GM12878 (cell line): Measurements from ENCODE around the gene ZNF653. TPM values are rescaled to one million over a fixed set of nuclear protein-coding genes. Genes with fewer than 3 reads are reported as not detected.

Experiments used
- DPF2 ChIP-seq: fragments of 450-650 bp; IDR thresholded peaks from 2 replicates; pipeline ENCODE4 v1.6.1; 2017; ENCODE audit warnings: mild to moderate bottlenecking
- FOXM1 ChIP-seq: IDR thresholded peaks from 2 replicates; pipeline ENCODE4 v1.6.1; 2012; ENCODE audit warnings: low read depth, mild to moderate bottlenecking, inconsistent platforms, low read length, moderate library complexity
- GATAD2B ChIP-seq: fragments of 450-650 bp; conservative IDR thresholded peaks from 2 replicates; pipeline ENCODE4 v1.6.1; 2017; ENCODE audit warnings: low read depth, mild to moderate bottlenecking, moderate library complexity
- IKZF2 ChIP-seq, 2 experiments: fragments of 450-650 bp; IDR thresholded peaks; 2 replicates each; pipeline ENCODE4 v1.6.1; 2017; ENCODE audit warnings: mild to moderate bottlenecking in 2 of 2, moderate library complexity in 2 of 2
- LARP7 ChIP-seq: fragments of 450-650 bp; IDR thresholded peaks from 2 replicates; pipeline ENCODE4 v1.6.1; 2017; ENCODE audit warnings: mild to moderate bottlenecking
- MXI1 ChIP-seq: fragments of 150-350 bp; IDR thresholded peaks from 2 replicates; pipeline ENCODE4 v1.6.1; 2011; ENCODE audit warnings: low read depth, mild to moderate bottlenecking, inconsistent platforms, low read length, improper control_type of control experiment
- MYB ChIP-seq: fragments of 150-350 bp; IDR thresholded peaks from 2 replicates; pipeline ENCODE4 v1.6.1; 2014; ENCODE audit warnings: mild to moderate bottlenecking, low read depth, low read length, borderline replicate concordance
- NBN ChIP-seq: fragments of 450-650 bp; IDR thresholded peaks from 2 replicates; pipeline ENCODE4 v1.6.1; 2016
- NFXL1 ChIP-seq: fragments of 450-650 bp; IDR thresholded peaks from 2 replicates; pipeline ENCODE4 v1.6.1; 2017; ENCODE audit warnings: antibody characterized with exemption, mild to moderate bottlenecking, borderline replicate concordance
- PML ChIP-seq: IDR thresholded peaks from 2 replicates; pipeline ENCODE4 v1.6.1; 2012; ENCODE audit warnings: low read length, inconsistent platforms
- RAD51 ChIP-seq: fragments of 450-650 bp; IDR thresholded peaks from 2 replicates; pipeline ENCODE4 v1.6.1; 2016; ENCODE audit warnings: moderate library complexity, mild to moderate bottlenecking, inconsistent platforms
- RCOR1 ChIP-seq: conservative IDR thresholded peaks from 2 replicates; pipeline ENCODE4 v1.6.1; 2012; ENCODE audit warnings: low read depth, low read length, improper control_type of control experiment
- RELA ChIP-seq: fragments of 450-650 bp; IDR thresholded peaks from 2 replicates; pipeline ENCODE4 v1.8.0; 2014; ENCODE audit warnings: borderline replicate concordance; ENCODE audit not compliant: partially characterized antibody
- SMAD5 ChIP-seq: IDR thresholded peaks from 2 replicates; pipeline ENCODE4 v1.6.1; 2016; ENCODE audit warnings: antibody characterized with exemption, low read depth
- SP1 ChIP-seq: IDR thresholded peaks from one replicate; pipeline ENCODE4 v1.6.1; 2011; ENCODE audit warnings: low read depth, low read length
- STAT3 ChIP-seq: IDR thresholded peaks from 2 replicates; pipeline ENCODE4 v1.6.1; 2011; ENCODE audit warnings: low read depth, low read length, improper control_type of control experiment
- YY1 ChIP-seq: IDR thresholded peaks from 2 replicates; pipeline ENCODE4 v1.6.1; 2011; ENCODE audit warnings: low read depth, mild to moderate bottlenecking, low read length
- ZNF217 ChIP-seq: fragments of 450-650 bp; IDR thresholded peaks from 2 replicates; pipeline ENCODE4 v1.6.1; 2017; ENCODE audit warnings: antibody characterized with exemption, mild to moderate bottlenecking
- ZNF384 ChIP-seq: IDR thresholded peaks from 2 replicates; pipeline ENCODE4 v1.6.1; 2012; ENCODE audit warnings: low read depth, mild to moderate bottlenecking, low read length, improper control_type of control experiment, borderline replicate concordance
- polyA plus RNA-seq, 11 experiments: library from polyadenylated mRNA; depleted of rRNA in 4 of 11; unstranded in 6 of 11; stranded (reverse) in 5 of 11; fragments of >200 nt; fragmentation: Nextera tagmentation in 4 of 11; fragmentation: Illumina TruSeq in 1 of 11; extraction: Ambion mirVana in 4 of 11; extraction: Trizol in 1 of 11; gene quantifications; 1 replicate in 1 of 11; 2 replicates in 10 of 11; pipeline versions ENCODE4 v1.2.1 to v1.2.3, GENCODE V29; 2011 to 2016; ENCODE audit warnings: inconsistent platforms in 2 of 11, missing spikeins in 2 of 11, low read depth in 1 of 11
- total RNA-seq, 4 experiments: library from RNA; depleted of rRNA in 3 of 4; stranded (reverse); fragments of >200 nt in 3 of 4; fragmentation: Illumina TruSeq in 1 of 4; extraction: Trizol in 1 of 4; gene quantifications; 2 replicates each; pipeline versions ENCODE4 v1.2.1 to v1.2.3, GENCODE V29; 2013 to 2021
- TF ChIP-seq, protein P1 (sequence below): fragments of 450-650 bp; IDR thresholded peaks from 2 replicates; pipeline ENCODE4 v1.6.1; 2018; ENCODE audit warnings: borderline replicate concordance, mild to moderate bottlenecking; ENCODE audit not compliant: partially characterized antibody
- TF ChIP-seq, protein P2 (sequence below), 3 experiments: IDR thresholded peaks in 2 of 3; conservative IDR thresholded peaks in 1 of 3; 2 replicates each; pipeline ENCODE4 v1.5.1; 2011; ENCODE audit warnings: low read depth in 3 of 3, low read length in 3 of 3, mild to moderate bottlenecking in 3 of 3, control low read depth in 2 of 3, moderate library complexity in 2 of 3, inconsistent platforms in 1 of 3, mixed read lengths in 1 of 3; ENCODE audit not compliant: control insufficient read depth in 2 of 3, insufficient read depth in 1 of 3; ENCODE audit errors: extremely low read depth in 1 of 3
- TF ChIP-seq, protein P3 (sequence below): fragments of 450-650 bp; IDR thresholded peaks from 2 replicates; pipeline ENCODE4 v1.6.1; 2017; ENCODE audit warnings: antibody characterized with exemption, mild to moderate bottlenecking, moderate library complexity
- TF ChIP-seq, protein P4 (sequence below): fragments of 150-350 bp; IDR thresholded peaks from 2 replicates; pipeline ENCODE4 v1.6.1; 2014; ENCODE audit warnings: mild to moderate bottlenecking, low read depth, low read length

The ZNF653 gene
- total and polyA plus RNA-seq, 10 of the 15 experiments (the other 5 are each of a cell fraction or from before 2014, with no cell fraction given), result 2.2 to 13.2 (median 6.7) TPM; not detected in 2

DNA sequence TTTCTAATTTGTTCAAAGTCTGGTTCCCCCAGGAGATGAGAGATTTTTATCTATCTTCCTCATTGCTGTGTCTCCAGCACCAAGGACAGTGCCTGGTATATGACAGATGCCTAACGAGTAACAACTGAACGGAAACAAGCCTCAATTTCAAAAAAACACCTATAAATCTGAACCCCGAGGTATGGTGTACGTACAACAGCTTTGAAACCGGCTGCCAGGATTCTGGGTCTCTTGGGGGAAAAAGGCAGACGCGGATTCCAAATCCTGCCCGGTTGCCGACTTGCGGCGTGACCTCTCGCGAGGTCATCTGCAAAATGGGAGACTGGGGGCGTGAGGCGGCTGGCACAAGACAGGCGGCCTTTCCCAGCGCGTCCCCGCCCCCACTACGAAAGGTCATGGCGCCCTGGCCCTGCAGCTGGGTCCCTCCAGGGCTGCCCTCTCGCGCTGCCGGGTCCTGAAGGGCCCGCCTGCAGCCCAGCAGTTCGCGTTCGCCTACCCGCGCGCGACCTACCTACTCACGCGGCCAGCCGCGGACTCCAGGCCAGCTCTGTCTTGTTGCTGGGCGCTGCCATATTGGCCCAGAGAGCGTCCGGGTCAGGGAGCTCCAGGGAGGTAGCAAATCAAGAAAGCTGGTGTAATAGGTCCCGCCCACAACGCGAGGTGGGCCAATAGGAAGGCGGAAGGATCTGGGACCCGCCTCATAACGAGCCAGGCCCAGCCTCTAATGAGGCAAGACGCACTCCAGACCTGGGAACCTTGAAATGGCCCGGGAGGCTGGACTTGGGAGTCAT is 23.1 kb upstream of the ZNF653 start, which contains the start of gene ECSIT (continued):
- TF ChIP-seq, protein P1, sequence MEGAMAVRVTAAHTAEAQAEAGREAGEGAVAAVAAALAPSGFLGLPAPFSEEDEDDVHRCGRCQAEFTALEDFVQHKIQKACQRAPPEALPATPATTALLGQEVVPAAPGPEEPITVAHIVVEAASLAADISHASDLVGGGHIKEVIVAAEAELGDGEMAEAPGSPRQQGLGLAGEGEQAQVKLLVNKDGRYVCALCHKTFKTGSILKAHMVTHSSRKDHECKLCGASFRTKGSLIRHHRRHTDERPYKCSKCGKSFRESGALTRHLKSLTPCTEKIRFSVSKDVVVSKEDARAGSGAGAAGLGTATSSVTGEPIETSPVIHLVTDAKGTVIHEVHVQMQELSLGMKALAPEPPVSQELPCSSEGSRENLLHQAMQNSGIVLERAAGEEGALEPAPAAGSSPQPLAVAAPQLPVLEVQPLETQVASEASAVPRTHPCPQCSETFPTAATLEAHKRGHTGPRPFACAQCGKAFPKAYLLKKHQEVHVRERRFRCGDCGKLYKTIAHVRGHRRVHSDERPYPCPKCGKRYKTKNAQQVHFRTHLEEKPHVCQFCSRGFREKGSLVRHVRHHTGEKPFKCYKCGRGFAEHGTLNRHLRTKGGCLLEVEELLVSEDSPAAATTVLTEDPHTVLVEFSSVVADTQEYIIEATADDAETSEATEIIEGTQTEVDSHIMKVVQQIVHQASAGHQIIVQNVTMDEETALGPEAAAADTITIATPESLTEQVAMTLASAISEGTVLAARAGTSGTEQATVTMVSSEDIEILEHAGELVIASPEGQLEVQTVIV, result no peak
- TF ChIP-seq STAT3 (no peak), RAD51 (no peak), SP1 (peak; percentile 78), FOXM1 (no peak), IKZF2 (IDR thresholded peaks at IDR 0.05) (peak in 1 of 2 experiments; percentile 16; a peak in 1 of 4 replicates), PML (no peak), ZNF217 (no peak), YY1 (peak; percentile 99), ZNF384 (no peak), SMAD5 (no peak), LARP7 (peak; percentile 88), MYB (no peak), NBN (peak; percentile 62; the same call in 1 of the 2 replicates), GATAD2B (peak; percentile 55; the same call in 1 of the 2 replicates), DPF2 (peak; percentile 42; the same call in 1 of the 2 replicates), RCOR1 (0 out of 2 replicates have a peak, but pooled peaks have one; percentile 49), RELA (peak; percentile 49), MXI1 (peak; percentile 79), NFXL1 (no peak)
- TF ChIP-seq, protein P2, sequence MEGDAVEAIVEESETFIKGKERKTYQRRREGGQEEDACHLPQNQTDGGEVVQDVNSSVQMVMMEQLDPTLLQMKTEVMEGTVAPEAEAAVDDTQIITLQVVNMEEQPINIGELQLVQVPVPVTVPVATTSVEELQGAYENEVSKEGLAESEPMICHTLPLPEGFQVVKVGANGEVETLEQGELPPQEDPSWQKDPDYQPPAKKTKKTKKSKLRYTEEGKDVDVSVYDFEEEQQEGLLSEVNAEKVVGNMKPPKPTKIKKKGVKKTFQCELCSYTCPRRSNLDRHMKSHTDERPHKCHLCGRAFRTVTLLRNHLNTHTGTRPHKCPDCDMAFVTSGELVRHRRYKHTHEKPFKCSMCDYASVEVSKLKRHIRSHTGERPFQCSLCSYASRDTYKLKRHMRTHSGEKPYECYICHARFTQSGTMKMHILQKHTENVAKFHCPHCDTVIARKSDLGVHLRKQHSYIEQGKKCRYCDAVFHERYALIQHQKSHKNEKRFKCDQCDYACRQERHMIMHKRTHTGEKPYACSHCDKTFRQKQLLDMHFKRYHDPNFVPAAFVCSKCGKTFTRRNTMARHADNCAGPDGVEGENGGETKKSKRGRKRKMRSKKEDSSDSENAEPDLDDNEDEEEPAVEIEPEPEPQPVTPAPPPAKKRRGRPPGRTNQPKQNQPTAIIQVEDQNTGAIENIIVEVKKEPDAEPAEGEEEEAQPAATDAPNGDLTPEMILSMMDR (IDR thresholded peaks at IDR 0.05 in 2 of 3, conservative IDR thresholded peaks at IDR 0.05 in 1 of 3; ENCODE audit: control insufficient read depth in 2 of 3, extremely low read depth in 1 of 3, insufficient read depth in 1 of 3, low read depth in 3 of 3, low read length in 3 of 3), result no peak
- TF ChIP-seq, protein P3, sequence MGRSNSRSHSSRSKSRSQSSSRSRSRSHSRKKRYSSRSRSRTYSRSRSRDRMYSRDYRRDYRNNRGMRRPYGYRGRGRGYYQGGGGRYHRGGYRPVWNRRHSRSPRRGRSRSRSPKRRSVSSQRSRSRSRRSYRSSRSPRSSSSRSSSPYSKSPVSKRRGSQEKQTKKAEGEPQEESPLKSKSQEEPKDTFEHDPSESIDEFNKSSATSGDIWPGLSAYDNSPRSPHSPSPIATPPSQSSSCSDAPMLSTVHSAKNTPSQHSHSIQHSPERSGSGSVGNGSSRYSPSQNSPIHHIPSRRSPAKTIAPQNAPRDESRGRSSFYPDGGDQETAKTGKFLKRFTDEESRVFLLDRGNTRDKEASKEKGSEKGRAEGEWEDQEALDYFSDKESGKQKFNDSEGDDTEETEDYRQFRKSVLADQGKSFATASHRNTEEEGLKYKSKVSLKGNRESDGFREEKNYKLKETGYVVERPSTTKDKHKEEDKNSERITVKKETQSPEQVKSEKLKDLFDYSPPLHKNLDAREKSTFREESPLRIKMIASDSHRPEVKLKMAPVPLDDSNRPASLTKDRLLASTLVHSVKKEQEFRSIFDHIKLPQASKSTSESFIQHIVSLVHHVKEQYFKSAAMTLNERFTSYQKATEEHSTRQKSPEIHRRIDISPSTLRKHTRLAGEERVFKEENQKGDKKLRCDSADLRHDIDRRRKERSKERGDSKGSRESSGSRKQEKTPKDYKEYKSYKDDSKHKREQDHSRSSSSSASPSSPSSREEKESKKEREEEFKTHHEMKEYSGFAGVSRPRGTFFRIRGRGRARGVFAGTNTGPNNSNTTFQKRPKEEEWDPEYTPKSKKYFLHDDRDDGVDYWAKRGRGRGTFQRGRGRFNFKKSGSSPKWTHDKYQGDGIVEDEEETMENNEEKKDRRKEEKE, result no peak
- TF ChIP-seq, protein P4, sequence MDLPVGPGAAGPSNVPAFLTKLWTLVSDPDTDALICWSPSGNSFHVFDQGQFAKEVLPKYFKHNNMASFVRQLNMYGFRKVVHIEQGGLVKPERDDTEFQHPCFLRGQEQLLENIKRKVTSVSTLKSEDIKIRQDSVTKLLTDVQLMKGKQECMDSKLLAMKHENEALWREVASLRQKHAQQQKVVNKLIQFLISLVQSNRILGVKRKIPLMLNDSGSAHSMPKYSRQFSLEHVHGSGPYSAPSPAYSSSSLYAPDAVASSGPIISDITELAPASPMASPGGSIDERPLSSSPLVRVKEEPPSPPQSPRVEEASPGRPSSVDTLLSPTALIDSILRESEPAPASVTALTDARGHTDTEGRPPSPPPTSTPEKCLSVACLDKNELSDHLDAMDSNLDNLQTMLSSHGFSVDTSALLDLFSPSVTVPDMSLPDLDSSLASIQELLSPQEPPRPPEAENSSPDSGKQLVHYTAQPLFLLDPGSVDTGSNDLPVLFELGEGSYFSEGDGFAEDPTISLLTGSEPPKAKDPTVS, result no peak
